GM18868 (cell line): ENCODE results near the gene KRTDAP.

Experiments used
- ATAC-seq: cut with Tn5 transposase; IDR thresholded peaks from one replicate; pipeline ENCODE4 v1.9.1; 2021; ENCODE audit warnings: mild to moderate bottlenecking, moderate library complexity; ENCODE audit not compliant: unreplicated experiment

KRTDAP gene

GRCh38 chr19:35457173-35457572, 33.1 kb downstream of the KRTDAP start:
- ATAC-seq = peak; percentile 48

GRCh38 chr19:35455616-35456201, 34.6 kb downstream of the KRTDAP start:
- ATAC-seq = no peak

GRCh38 chr19:35454663-35455062, 35.6 kb downstream of the KRTDAP start:
- no peak for ATAC-seq

- peak; percentile 56 for ATAC-seq
Observed at GRCh38 chr19:35451338-35452096, 38.7 kb downstream of the KRTDAP start.

GRCh38 chr19:35449359-35450043, 40.8 kb downstream of the KRTDAP start:
- no peak for ATAC-seq

- no peak for ATAC-seq
Observed at GRCh38 chr19:35447606-35448469, 42.4 kb downstream of the KRTDAP start, which contains the start of gene FFAR2. TSS of gene FFAR2 (plus strand) at chr19:35448257. CDS start at chr19:35449715, 1,458 bp downstream.

- ATAC-seq = no peak
Observed at GRCh38 chr19:35445826-35446593, 44.3 kb downstream of the KRTDAP start.

GRCh38 chr19:35444735-35445134, 45.5 kb downstream of the KRTDAP start:
- no peak for ATAC-seq

- no peak for ATAC-seq
Observed at GRCh38 chr19:35442091-35442490, 48.2 kb downstream of the KRTDAP start.

GRCh38 chr19:35439921-35440320, 50.3 kb downstream of the KRTDAP start:
- no peak for ATAC-seq

- ATAC-seq = no peak
Observed at GRCh38 chr19:35438527-35438926, 51.7 kb downstream of the KRTDAP start.

GRCh38 chr19:35438096-35438495, 52.2 kb downstream of the KRTDAP start:
- no peak for ATAC-seq

GRCh38 chr19:35437406-35437951, 52.8 kb downstream of the KRTDAP start:
- ATAC-seq = no peak
